Large intestine (tissue), 3 donors: Measurements from ENCODE around the gene DOCK11. TPM values are rescaled to one million over a fixed set of nuclear protein-coding genes. Genes with fewer than 3 reads are reported as not detected.

ENCODE experiments used
- DNase-seq, 2 donors: peaks; one replicate each; pipeline versions ENCODE4 v3.0.0 to v3.0.0-alpha.2; 2013
- H3K27ac ChIP-seq: one replicate; pipeline ENCODE4 v1.5.1; 2013; ENCODE audit warnings: low read length
- H3K27me3 ChIP-seq: 2 replicates; pipeline ENCODE4 v1.6.1; 2013; ENCODE audit warnings: low read length; ENCODE audit not compliant: control insufficient read depth, insufficient read depth
- H3K36me3 ChIP-seq: 2 replicates; pipeline ENCODE4 v1.6.1; 2013; ENCODE audit warnings: low read length; ENCODE audit not compliant: control insufficient read depth, insufficient read depth
- H3K4me1 ChIP-seq: one replicate; pipeline ENCODE4 v1.6.1; 2013; ENCODE audit warnings: low read length; ENCODE audit not compliant: control insufficient read depth, insufficient read depth
- H3K4me3 ChIP-seq: one replicate; pipeline ENCODE4 v1.5.1; 2013; ENCODE audit warnings: low read length
- H3K9me3 ChIP-seq: one replicate; pipeline ENCODE4 v1.6.1; 2013; ENCODE audit warnings: mild to moderate bottlenecking, low read depth, low read length, moderate library complexity; ENCODE audit not compliant: control insufficient read depth
- WGBS: methylation state at CpG from one replicate; pipeline ENCODE4 v1.1.5; 2013; ENCODE audit warnings: low lambda C conversion rate; ENCODE audit not compliant: insufficient coverage; 5-methylcytosine and 5-hydroxymethylcytosine counted together
- polyA plus RNA-seq: library from polyadenylated mRNA; unstranded; fragments of 120-200 nt; gene quantifications from one replicate; pipeline ENCODE4 v1.2.1, GENCODE V29; 2013

DOCK11 gene
- polyA plus RNA-seq, 1 donor, result 9.7 TPM

DNA sequence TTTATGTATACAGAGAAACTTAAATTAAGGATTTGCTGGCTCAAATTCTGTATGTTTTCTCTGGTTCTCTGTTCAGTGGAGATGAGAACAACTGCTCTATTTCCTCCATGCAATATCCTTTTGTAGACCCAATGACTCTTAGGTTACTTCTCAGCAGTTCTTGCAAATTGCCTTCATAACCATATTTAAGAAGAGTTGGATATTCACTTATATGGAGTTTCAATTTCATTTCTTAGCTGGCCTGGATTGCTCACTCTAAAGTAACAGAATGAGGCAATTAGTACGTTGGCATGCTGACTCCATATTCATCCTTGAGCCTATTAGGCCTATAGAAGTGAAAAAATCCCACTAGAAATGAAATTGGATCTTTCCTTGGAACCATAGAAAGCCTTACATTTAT is 93.6 kb downstream of the DOCK11 start:
- no peaks in the 10 kb centered on the region for H3K9me3 ChIP-seq
- no peaks in the 10 kb centered on the region for H3K4me1 ChIP-seq
- H3K36me3 ChIP-seq, result no peaks in the 10 kb centered on the region
- H3K4me3 ChIP-seq, result no peak overlapping the region
- DNase-seq, result no peak
- no peak overlapping the region for H3K27ac ChIP-seq
- no peaks in the 10 kb centered on the region for H3K27me3 ChIP-seq
- WGBS, result no CpG with 5 or more reads among the region's 1 CpG

DNA sequence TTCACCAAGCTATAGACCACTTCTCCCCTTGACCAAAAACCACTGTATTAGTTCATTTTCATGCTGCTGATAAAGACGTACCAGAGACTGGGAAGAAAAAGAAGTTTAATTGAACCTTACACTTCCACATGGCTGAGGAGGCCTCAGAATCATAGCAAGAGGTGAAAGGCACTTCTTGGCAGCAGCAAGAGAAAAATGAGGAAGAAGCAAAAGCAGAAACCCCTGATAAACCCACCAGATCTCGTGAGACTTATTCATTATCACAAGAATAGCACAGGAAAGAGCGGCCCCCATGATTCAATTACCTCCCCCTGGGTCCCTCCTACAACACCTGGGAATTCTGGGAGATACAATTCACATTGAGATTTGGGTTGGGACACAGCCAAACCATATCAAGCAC is 97.8 kb downstream of the DOCK11 start:
- DNase-seq, result no peak
- H3K36me3 ChIP-seq, result no peaks in the 10 kb centered on the region
- WGBS, result no CpG with 5 or more reads among the region's 3 CpGs

DNA sequence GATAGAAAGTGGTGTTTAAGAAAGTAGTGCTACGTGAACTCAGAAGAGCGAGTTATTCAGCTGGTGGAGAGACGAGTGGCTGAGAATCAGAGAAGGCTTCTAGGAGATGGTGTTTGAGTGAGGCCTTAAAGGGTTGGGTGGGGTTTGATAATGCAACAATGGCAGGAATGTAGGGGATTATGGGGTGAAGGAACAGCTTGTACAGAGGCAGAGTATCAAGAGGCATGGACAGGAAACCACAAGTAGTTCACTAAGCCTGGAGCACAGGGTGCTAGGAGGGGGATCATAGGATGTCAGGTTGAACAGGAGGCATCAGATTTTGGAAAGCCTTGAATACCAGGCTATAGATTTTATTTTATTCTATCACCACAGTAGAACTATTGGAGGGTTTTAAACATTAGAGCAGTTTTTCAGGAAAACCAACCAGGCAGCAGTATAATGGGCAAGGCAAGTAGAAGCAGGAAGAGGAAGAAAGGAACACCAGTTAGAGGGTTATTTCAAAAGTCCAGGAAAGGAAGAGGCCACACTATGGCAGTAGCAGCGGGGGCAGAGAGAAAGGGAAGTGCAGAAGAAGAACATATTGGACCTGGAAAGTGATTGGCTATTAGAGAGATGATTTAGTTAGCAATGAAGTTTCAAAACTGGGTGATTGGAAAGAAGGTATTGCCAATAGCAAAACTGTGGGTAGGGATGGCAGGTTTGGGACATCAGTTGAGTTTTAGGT is 99.2 kb downstream of the DOCK11 start:
- no peaks in the 10 kb centered on the region for H3K9me3 ChIP-seq
- no peak for DNase-seq
- no peak overlapping the region for H3K27ac ChIP-seq
- H3K36me3 ChIP-seq, result no peaks in the 10 kb centered on the region
- no CpG with 5 or more reads among the region's 4 CpGs for WGBS
- no peaks in the 10 kb centered on the region for H3K4me1 ChIP-seq
- no peak overlapping the region for H3K4me3 ChIP-seq
- no peaks in the 10 kb centered on the region for H3K27me3 ChIP-seq

More for the DNA sequence above, 97.8 kb downstream of the DOCK11 start:
- Histone ChIP-seq H3K4me3 (no peak overlapping the region), H3K27ac (no peak overlapping the region), H3K4me1 (no peaks in the 10 kb centered on the region), H3K27me3 (no peaks in the 10 kb centered on the region), H3K9me3 (no peaks in the 10 kb centered on the region)

DNA sequence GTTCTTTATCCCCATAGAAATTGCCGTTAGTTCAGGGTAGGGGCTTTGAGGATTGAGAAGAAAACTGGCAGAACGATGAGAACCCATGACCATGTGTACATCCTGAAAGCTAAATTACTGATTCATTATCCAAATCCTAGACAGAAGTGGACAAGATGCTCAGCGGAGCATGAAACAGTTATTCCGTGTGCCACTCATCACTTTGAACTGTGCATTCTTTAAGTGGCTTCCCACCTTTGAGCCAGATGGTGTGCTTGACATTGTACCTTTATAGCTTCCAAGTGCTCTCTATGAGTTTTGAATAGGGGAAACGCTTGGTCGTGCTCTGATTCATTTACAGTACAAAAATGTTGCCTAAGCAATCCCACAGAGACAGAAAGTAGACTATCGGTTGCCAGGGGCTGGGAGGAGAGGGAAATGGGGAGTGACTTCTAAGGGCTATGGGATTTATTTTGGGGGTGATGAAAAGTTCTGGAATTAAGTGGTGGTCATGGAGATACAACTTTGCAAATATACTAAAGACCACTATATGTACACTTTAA is 100.0 kb downstream of the DOCK11 start:
- Histone ChIP-seq H3K27me3 (no peaks in the 10 kb centered on the region), H3K4me3 (no peak overlapping the region), H3K9me3 (no peaks in the 10 kb centered on the region), H3K27ac (no peak overlapping the region), H3K4me1 (no peaks in the 10 kb centered on the region), H3K36me3 (no peaks in the 10 kb centered on the region)
- DNase-seq, result no peak
- no CpG with 5 or more reads among the region's 7 CpGs for WGBS

- Histone ChIP-seq H3K9me3 (no peaks in the 10 kb centered on the region), H3K27ac (no peak overlapping the region), H3K27me3 (no peaks in the 10 kb centered on the region), H3K4me3 (no peak overlapping the region), H3K4me1 (no peaks in the 10 kb centered on the region), H3K36me3 (no peaks in the 10 kb centered on the region)
- no peak for DNase-seq
Observed at GRCh38 chrX:118596390-118596789, 100.8 kb downstream of the DOCK11 start.

DNA sequence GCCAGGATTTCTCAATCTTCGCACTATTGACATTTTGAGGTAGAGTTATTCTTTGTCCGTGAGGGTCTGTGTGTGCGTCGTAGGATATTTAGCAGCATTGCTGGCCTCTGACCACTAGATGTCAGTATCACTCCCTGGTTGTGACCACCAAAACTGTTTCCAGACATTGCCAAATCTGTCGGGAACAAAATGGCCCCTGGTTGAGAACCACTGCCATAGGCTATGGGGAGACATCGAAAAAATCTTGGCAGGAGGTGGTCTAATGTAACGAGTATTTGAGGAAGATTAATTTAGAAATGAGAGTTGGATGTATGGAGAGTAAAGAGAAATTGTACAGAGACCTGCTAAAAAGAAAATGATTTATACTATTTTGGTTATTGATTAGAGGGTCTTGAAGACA is 108.4 kb downstream of the DOCK11 start:
- Histone ChIP-seq H3K36me3 (no peaks in the 10 kb centered on the region), H3K4me1 (no peaks in the 10 kb centered on the region), H3K27ac (no peak overlapping the region), H3K9me3 (no peaks in the 10 kb centered on the region), H3K4me3 (no peak overlapping the region), H3K27me3 (no peaks in the 10 kb centered on the region)
- peak; percentile 8 to 27 for DNase-seq
- WGBS, result no CpG with 5 or more reads among the region's 7 CpGs

DNA sequence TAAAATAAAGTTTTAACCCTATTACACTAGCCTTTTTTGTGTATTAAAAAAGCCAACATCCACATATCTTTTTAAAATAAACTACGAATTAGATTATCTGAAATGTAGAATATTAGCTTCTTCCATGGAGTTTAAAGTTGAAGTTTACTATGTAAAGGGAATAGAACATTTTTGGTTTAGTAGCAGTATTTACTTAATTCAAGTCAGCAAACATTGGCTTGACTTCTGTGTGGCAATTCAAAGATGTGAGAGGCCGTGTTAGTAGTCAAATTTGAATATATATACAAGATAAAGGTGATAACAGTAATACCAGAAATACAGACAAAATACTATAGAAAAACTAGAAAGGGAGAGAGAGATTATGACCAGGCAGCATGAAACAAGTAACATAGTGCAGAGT is 116.7 kb downstream of the DOCK11 start:
- no peak overlapping the region for H3K27ac ChIP-seq
- no peak for DNase-seq
- H3K4me1 ChIP-seq, result no peaks in the 10 kb centered on the region
- H3K27me3 ChIP-seq, result no peaks in the 10 kb centered on the region
- H3K9me3 ChIP-seq, result no peaks in the 10 kb centered on the region
- H3K4me3 ChIP-seq, result no peak overlapping the region
- no CpG with 5 or more reads among the region's 2 CpGs for WGBS
- H3K36me3 ChIP-seq, result no peaks in the 10 kb centered on the region

GRCh38 chrX:118614150-118614549 is 118.5 kb downstream of the DOCK11 start:
- Histone ChIP-seq H3K9me3 (no peaks in the 10 kb centered on the region), H3K4me1 (no peaks in the 10 kb centered on the region), H3K4me3 (no peak overlapping the region), H3K27ac (no peak overlapping the region), H3K36me3 (no peaks in the 10 kb centered on the region), H3K27me3 (no peaks in the 10 kb centered on the region)
- no CpG with 5 or more reads among the region's 1 CpG for WGBS
- DNase-seq, result no peak

GRCh38 chrX:118615141-118615540 is 119.5 kb downstream of the DOCK11 start:
- no peak overlapping the region for H3K27ac ChIP-seq
- DNase-seq, result no peak
- no peak overlapping the region for H3K4me3 ChIP-seq
- H3K36me3 ChIP-seq, result no peaks in the 10 kb centered on the region
- WGBS, result 80% methylated on average over 1 of the region's 3 CpGs
- H3K4me1 ChIP-seq, result no peaks in the 10 kb centered on the region
- no peaks in the 10 kb centered on the region for H3K9me3 ChIP-seq
- no peaks in the 10 kb centered on the region for H3K27me3 ChIP-seq

DNA sequence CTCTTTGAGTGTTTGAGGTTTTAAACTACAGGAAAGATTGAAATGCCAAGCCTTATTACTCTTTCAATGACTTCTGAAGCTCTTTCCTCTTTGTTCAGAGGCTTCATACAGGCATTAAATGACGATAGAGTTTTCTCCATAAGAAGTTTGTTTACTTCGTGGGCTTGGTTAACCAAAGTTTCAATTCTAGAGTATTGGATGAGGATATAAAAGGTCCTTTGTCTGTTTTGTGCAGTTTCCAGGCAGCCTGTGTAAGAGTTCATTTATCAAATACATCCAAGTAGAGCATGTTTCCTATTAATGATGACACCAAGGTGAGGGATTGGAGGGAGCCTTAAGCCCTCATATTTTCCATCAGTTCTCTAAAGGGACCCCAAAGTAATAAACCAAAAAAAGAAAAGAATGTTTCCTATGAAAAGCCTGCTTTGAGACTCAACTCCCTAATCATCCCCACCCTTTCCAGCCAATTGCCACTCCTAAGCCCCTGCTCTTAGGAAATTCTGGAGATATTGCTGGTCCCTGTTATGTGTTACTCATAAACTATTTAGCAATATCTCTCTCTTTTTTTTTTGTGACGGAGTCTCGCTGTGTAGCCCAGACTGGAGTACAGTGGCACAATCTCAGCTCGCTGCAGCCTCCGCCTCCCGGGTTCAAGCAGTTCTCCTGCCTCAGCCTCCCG is 125.6 kb downstream of the DOCK11 start:
- no peak overlapping the region for H3K27ac ChIP-seq
- WGBS, result no CpG with 5 or more reads among the region's 8 CpGs

More for the DNA sequence above, 125.6 kb downstream of the DOCK11 start:
- Histone ChIP-seq H3K36me3 (no peaks in the 10 kb centered on the region), H3K4me3 (no peak overlapping the region), H3K4me1 (no peaks in the 10 kb centered on the region), H3K27me3 (no peaks in the 10 kb centered on the region), H3K9me3 (no peaks in the 10 kb centered on the region)
- no peak for DNase-seq
